Neural progenitor cell (in vitro differentiated cells): Measurements from ENCODE around the gene FARS2.

Source experiments
- EZH2 ChIP-seq: fragments of 200-600 bp; sonication (generic); IDR thresholded peaks from 2 replicates; pipeline ENCODE4 v1.6.1; 2017; ENCODE audit warnings: antibody characterized with exemption, mild to moderate bottlenecking, moderate library complexity
- TF ChIP-seq, protein P1 (sequence below): fragments of 200-600 bp; sonication (generic); IDR thresholded peaks from 2 replicates; pipeline ENCODE4 v1.5.1; 2017; ENCODE audit warnings: antibody characterized with exemption, mild to moderate bottlenecking

DNA sequence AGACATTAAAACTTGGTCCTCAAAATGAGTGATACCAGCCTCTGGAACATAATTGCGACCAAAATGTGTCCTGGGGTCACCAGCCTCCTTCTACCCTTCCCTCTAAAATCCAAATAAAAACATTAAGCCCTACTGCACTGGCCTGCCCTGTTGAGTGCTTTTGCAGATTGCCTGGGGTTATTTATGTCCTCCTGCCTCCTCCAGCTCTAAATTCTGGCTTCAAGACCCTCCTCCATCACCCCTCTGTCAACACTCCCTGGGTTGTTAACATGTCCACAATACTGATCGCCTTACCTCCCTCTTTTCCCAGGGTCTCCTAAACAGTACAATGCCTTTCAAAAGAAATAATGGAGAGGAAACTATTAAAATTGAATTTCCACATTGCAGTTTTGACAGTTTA, 418.0 kb downstream of the FARS2 start:
- no peak for TF ChIP-seq EZH2
- TF ChIP-seq, protein P1, sequence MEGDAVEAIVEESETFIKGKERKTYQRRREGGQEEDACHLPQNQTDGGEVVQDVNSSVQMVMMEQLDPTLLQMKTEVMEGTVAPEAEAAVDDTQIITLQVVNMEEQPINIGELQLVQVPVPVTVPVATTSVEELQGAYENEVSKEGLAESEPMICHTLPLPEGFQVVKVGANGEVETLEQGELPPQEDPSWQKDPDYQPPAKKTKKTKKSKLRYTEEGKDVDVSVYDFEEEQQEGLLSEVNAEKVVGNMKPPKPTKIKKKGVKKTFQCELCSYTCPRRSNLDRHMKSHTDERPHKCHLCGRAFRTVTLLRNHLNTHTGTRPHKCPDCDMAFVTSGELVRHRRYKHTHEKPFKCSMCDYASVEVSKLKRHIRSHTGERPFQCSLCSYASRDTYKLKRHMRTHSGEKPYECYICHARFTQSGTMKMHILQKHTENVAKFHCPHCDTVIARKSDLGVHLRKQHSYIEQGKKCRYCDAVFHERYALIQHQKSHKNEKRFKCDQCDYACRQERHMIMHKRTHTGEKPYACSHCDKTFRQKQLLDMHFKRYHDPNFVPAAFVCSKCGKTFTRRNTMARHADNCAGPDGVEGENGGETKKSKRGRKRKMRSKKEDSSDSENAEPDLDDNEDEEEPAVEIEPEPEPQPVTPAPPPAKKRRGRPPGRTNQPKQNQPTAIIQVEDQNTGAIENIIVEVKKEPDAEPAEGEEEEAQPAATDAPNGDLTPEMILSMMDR, result no peak
